Sigmoid colon (tissue), 4 donors: ENCODE data around the gene TRIP13.

ENCODE experiments used
- CTCF ChIP-seq, 4 experiments: fragments of 450-650 bp in 3 of 4; fragments of 200-600 bp in 1 of 4; IDR thresholded peaks; one replicate each; pipeline ENCODE4 v1.5.1; 2016 to 2019; ENCODE audit warnings: antibody characterized with exemption in 4 of 4, mild to moderate bottlenecking in 3 of 4, moderate library complexity in 2 of 4
- EP300 ChIP-seq, 4 donors: sonication (generic); formaldehyde crosslinking; IDR thresholded peaks; one replicate each; pipeline ENCODE4 v1.6.1; 2017; ENCODE audit warnings: antibody characterized with exemption in 4 of 4
- POLR2A ChIP-seq, 2 donors: fragments of 450-650 bp; IDR thresholded peaks; one replicate each; pipeline ENCODE4 v1.6.1; 2016; ENCODE audit warnings: antibody characterized with exemption in 2 of 2, mild to moderate bottlenecking in 2 of 2, moderate library complexity in 2 of 2
- POLR2AphosphoS5 ChIP-seq, 4 donors: sonication (generic); formaldehyde crosslinking; IDR thresholded peaks; one replicate each; pipeline ENCODE4 v1.6.1; 2017; ENCODE audit warnings: antibody characterized with exemption in 4 of 4

GRCh38 chr5:891117-891836 is 1.4 kb upstream of the TRIP13 start:
- TF ChIP-seq CTCF (IDR thresholded peaks at IDR 0.05), result no peak
- TF ChIP-seq POLR2A (IDR thresholded peaks at IDR 0.05), result no peak
- no peak for TF ChIP-seq POLR2AphosphoS5 (IDR thresholded peaks at IDR 0.05)
- TF ChIP-seq EP300 (IDR thresholded peaks at IDR 0.05), result no peak
